HL-60 (cell line): ENCODE results near the gene PCCA.

Experiments
- TF ChIP-seq, protein P1 (sequence below): IDR thresholded peaks from one replicate; pipeline ENCODE4 v1.5.1; 2011; ENCODE audit warnings: low read length, control low read depth, inconsistent platforms; ENCODE audit not compliant: insufficient read depth
- TF ChIP-seq, protein P2 (sequence below): IDR thresholded peaks from 2 replicates; pipeline ENCODE4 v1.6.1; 2012; ENCODE audit warnings: low read depth; ENCODE audit not compliant: insufficient replicate concordance

DNA sequence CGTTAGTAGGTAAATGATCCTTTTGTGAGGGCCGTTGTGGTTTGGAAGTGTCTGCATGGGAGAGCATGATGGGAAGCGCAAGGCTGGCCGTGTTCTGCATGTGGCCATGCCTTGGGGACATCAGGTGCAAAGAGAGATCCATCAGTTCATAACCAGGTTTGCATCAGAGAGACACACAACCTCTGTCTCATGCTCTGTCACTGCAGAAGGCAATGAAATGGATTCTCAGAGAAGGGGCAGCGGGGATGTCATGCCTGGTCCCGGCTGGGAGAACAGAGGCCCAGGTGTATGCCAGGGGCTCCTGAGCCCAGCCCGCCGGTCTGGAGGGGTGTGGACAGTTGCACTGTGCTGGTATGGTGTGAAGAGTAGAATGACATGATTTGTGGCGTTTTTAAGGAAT, 439.5 kb downstream of the PCCA start:
- TF ChIP-seq, protein P1, sequence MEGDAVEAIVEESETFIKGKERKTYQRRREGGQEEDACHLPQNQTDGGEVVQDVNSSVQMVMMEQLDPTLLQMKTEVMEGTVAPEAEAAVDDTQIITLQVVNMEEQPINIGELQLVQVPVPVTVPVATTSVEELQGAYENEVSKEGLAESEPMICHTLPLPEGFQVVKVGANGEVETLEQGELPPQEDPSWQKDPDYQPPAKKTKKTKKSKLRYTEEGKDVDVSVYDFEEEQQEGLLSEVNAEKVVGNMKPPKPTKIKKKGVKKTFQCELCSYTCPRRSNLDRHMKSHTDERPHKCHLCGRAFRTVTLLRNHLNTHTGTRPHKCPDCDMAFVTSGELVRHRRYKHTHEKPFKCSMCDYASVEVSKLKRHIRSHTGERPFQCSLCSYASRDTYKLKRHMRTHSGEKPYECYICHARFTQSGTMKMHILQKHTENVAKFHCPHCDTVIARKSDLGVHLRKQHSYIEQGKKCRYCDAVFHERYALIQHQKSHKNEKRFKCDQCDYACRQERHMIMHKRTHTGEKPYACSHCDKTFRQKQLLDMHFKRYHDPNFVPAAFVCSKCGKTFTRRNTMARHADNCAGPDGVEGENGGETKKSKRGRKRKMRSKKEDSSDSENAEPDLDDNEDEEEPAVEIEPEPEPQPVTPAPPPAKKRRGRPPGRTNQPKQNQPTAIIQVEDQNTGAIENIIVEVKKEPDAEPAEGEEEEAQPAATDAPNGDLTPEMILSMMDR, result no peak
- TF ChIP-seq, protein P2, sequence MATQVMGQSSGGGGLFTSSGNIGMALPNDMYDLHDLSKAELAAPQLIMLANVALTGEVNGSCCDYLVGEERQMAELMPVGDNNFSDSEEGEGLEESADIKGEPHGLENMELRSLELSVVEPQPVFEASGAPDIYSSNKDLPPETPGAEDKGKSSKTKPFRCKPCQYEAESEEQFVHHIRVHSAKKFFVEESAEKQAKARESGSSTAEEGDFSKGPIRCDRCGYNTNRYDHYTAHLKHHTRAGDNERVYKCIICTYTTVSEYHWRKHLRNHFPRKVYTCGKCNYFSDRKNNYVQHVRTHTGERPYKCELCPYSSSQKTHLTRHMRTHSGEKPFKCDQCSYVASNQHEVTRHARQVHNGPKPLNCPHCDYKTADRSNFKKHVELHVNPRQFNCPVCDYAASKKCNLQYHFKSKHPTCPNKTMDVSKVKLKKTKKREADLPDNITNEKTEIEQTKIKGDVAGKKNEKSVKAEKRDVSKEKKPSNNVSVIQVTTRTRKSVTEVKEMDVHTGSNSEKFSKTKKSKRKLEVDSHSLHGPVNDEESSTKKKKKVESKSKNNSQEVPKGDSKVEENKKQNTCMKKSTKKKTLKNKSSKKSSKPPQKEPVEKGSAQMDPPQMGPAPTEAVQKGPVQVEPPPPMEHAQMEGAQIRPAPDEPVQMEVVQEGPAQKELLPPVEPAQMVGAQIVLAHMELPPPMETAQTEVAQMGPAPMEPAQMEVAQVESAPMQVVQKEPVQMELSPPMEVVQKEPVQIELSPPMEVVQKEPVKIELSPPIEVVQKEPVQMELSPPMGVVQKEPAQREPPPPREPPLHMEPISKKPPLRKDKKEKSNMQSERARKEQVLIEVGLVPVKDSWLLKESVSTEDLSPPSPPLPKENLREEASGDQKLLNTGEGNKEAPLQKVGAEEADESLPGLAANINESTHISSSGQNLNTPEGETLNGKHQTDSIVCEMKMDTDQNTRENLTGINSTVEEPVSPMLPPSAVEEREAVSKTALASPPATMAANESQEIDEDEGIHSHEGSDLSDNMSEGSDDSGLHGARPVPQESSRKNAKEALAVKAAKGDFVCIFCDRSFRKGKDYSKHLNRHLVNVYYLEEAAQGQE, result no peak
